WERI-Rb-1 (cell line): ENCODE measurements around the gene IL12RB2.
A peak's percentile ranks its signal among the peaks of the same experiment; 100 is the strongest.

ENCODE experiments used
- DNase-seq: peaks from one replicate; pipeline ENCODE4 v3.0.0-alpha.2; 2020
- H3K27ac ChIP-seq: fragments of 250-450 bp; sonication (Bioruptor Pico); 2 replicates; pipeline ENCODE4 v1.5.1; 2020; ENCODE audit warnings: mild to moderate bottlenecking, moderate library complexity
- H3K27me3 ChIP-seq: fragments of 250-450 bp; sonication (Bioruptor Pico); 2 replicates; pipeline ENCODE4 v1.5.1; 2021; ENCODE audit warnings: mild to moderate bottlenecking, low read depth, moderate library complexity; ENCODE audit not compliant: insufficient read depth, severe bottlenecking
- H3K36me3 ChIP-seq: fragments of 250-450 bp; sonication (Bioruptor Pico); 2 replicates; pipeline ENCODE4 v1.5.1; 2020; ENCODE audit warnings: mild to moderate bottlenecking, moderate library complexity
- H3K4me3 ChIP-seq: 2 replicates; pipeline ENCODE4 v1.5.1; 2011; ENCODE audit warnings: low read depth, mild to moderate bottlenecking, control low read depth, low read length
- H3K9me3 ChIP-seq: fragments of 250-450 bp; sonication (Bioruptor Pico); 2 replicates; pipeline ENCODE4 v1.5.1; 2021; ENCODE audit warnings: mild to moderate bottlenecking, moderate library complexity; ENCODE audit not compliant: severe bottlenecking
- CTCF ChIP-seq: IDR thresholded peaks from 2 replicates; pipeline ENCODE4 v1.5.1; 2011; ENCODE audit warnings: low read depth, mild to moderate bottlenecking, control low read depth, inconsistent platforms, low read length

IL12RB2 gene

GRCh38 chr1:67429528-67430357, 122.1 kb downstream of the IL12RB2 start:
- peaks cover 46% of the 10 kb centered on the region for H3K36me3 ChIP-seq
- H3K27ac ChIP-seq: peak overlapping the region; percentile 89
- H3K9me3 ChIP-seq: no peaks in the 10 kb centered on the region
- no peaks in the 10 kb centered on the region for H3K27me3 ChIP-seq
- peak overlapping the region; percentile 70 for H3K4me3 ChIP-seq
- DNase-seq: no peak
- no peak for TF ChIP-seq CTCF

- no peak for TF ChIP-seq CTCF
- Histone ChIP-seq H3K4me3 (peak within 1 kb of the TSS; percentile 70), H3K27me3 (no peaks in the 10 kb centered on the region), H3K9me3 (no peaks in the 10 kb centered on the region), H3K36me3 (peaks cover 38% of the 10 kb centered on the region), H3K27ac (peak within 1 kb of the TSS; percentile 89)
- DNase-seq: peak; percentile 97
These were observed 122.9 kb downstream of the IL12RB2 start, which contains the start of gene SERBP1 for GRCh38 chr1:67430358-67431155. Gene SERBP1 (minus strand): TSS chr1:67430402. CDS start chr1:67430300, 102 bp downstream.

GRCh38 chr1:67431156-67431765, 123.6 kb downstream of the IL12RB2 start:
- Histone ChIP-seq H3K27ac (peak overlapping the region; percentile 89), H3K36me3 (peaks cover 30% of the 10 kb centered on the region), H3K27me3 (no peaks in the 10 kb centered on the region), H3K9me3 (no peaks in the 10 kb centered on the region), H3K4me3 (peak overlapping the region; percentile 70)
- no peak for DNase-seq
- TF ChIP-seq CTCF: no peak

DNA sequence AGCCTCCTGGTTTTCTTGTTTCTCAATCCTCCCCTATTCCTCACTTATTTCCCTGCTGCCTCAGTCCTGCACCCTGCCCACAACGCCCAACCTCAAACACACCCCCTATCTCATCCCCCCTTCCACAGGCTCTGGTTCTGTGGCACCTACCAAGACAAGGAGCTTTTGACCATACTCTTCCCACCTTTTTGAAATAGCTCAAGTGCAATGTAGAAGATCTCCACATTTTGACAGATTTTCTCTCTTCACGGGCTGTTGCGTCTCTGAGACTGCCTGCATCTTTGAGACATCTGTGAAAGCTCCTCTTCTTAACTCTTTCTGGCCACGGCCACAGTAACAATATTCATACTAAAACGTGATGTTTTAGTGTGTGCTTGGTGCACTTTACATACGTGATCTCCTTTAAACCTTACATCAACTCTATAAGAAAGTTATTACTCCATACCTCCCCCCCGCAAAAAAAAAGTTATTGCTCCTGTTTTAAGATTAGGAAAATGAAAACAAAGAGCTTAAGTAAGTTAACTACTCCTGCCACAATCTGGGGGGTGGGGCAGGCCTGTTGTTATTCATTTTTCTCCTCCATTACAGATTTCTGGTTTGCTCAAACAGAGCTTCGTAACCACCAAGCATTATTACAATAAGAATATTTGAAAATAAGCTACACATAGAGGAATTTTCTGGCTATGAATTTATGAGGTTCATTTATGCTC, 124.4 kb downstream of the IL12RB2 start:
- H3K27ac ChIP-seq: peak overlapping the region; percentile 89
- no peaks in the 10 kb centered on the region for H3K27me3 ChIP-seq
- peak overlapping the region; percentile 70 for H3K4me3 ChIP-seq
- H3K36me3 ChIP-seq: peaks cover 28% of the 10 kb centered on the region
- TF ChIP-seq CTCF: no peak
- DNase-seq: peak; percentile 40
- H3K9me3 ChIP-seq: no peaks in the 10 kb centered on the region

DNA sequence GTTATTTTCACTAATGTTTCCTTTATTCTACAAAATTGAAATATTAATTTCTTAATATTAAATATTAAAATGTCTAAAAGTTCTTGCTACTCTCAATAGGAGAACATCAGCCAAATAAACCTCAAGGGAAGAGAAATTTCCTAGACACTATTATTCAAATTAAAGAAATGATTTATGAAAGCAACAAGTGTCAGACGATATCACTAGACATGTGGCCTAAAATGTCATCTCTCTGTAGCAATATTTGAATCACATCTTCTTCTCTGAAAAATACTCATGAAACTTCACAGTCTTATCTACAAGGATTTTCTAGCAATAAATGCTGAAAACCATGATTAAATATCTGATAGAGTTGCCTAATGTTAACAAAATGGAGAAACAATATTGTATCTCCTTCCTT, 125.1 kb downstream of the IL12RB2 start:
- no peaks in the 10 kb centered on the region for H3K27me3 ChIP-seq
- H3K36me3 ChIP-seq: peaks cover 21% of the 10 kb centered on the region
- no peaks in the 10 kb centered on the region for H3K9me3 ChIP-seq
- peak overlapping the region; percentile 89 for H3K27ac ChIP-seq
- no peak for TF ChIP-seq CTCF
- no peak overlapping the region for H3K4me3 ChIP-seq
- no peak for DNase-seq
